Measurements from ENCODE around the gene ALPK3.

DNA sequence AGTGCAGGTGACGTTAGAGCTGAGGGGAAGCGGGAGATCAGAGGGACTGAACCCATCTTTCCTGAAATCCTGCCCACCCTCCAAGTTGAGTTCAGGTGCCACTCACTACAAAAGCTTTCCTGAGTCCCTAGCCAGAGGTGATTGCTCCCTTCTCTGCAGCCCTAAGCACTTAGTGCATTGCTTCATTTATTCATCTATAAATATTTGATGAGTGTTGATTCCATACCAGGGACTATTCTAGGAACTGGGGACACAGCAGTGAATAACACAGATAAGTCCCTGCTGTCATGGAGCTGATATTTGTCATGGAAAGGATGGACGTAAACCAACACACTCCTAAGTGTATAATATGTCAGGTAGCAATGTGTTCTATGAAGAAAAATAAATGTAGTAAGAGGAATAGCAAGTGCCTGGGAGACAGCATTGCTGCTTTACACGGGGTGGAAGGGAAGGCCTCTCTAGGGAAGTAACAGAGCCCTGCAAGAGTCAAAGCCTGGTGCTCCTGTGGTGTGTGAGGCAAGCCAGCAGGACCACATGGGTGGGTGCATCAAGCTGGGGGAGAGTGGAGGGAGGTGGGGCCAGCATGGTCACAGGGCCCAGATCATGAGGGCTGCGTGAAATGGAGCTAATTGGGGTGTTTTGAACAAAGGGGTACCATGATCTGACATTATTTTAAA, 18.6 kb downstream of the ALPK3 start:
- TF ChIP-seq, protein P1, sequence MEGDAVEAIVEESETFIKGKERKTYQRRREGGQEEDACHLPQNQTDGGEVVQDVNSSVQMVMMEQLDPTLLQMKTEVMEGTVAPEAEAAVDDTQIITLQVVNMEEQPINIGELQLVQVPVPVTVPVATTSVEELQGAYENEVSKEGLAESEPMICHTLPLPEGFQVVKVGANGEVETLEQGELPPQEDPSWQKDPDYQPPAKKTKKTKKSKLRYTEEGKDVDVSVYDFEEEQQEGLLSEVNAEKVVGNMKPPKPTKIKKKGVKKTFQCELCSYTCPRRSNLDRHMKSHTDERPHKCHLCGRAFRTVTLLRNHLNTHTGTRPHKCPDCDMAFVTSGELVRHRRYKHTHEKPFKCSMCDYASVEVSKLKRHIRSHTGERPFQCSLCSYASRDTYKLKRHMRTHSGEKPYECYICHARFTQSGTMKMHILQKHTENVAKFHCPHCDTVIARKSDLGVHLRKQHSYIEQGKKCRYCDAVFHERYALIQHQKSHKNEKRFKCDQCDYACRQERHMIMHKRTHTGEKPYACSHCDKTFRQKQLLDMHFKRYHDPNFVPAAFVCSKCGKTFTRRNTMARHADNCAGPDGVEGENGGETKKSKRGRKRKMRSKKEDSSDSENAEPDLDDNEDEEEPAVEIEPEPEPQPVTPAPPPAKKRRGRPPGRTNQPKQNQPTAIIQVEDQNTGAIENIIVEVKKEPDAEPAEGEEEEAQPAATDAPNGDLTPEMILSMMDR (IDR thresholded peaks at IDR 0.05; ENCODE audit: low read depth, low read length, poor library complexity, severe bottlenecking) = no peak
- TF ChIP-seq EZH2phosphoT487 (IDR thresholded peaks at IDR 0.05; ENCODE audit: borderline replicate concordance, low read length) = no peak
